Adrenal gland (tissue), 5 donors: ENCODE data around the gene CABP4.
"Not testable (repeated sequence)": the region's sequence is repeated elsewhere in the genome, so short reads cannot be mapped to it uniquely, and the experiment has no call there.

ENCODE experiments used
- POLR2A ChIP-seq, 2 donors: fragments of 450-650 bp; IDR thresholded peaks; one replicate each; pipeline ENCODE4 v1.6.1; 2017; ENCODE audit warnings: antibody characterized with exemption in 2 of 2, mild to moderate bottlenecking in 2 of 2, moderate library complexity in 1 of 2
- TF ChIP-seq, protein P1 (sequence below), 6 experiments: fragments of 450-650 bp in 4 of 6; fragments of 200-600 bp in 2 of 6; sonication (generic) in 1 of 6; IDR thresholded peaks; 1 replicate in 5 of 6; 2 replicates in 1 of 6; pipeline versions ENCODE4 v1.5.1 to v1.8.0; 2016 to 2021; ENCODE audit warnings: antibody characterized with exemption in 6 of 6, mild to moderate bottlenecking in 2 of 6, moderate library complexity in 1 of 6
- donor health status: DM: no; HTN: no; CAD: no.

DNA sequence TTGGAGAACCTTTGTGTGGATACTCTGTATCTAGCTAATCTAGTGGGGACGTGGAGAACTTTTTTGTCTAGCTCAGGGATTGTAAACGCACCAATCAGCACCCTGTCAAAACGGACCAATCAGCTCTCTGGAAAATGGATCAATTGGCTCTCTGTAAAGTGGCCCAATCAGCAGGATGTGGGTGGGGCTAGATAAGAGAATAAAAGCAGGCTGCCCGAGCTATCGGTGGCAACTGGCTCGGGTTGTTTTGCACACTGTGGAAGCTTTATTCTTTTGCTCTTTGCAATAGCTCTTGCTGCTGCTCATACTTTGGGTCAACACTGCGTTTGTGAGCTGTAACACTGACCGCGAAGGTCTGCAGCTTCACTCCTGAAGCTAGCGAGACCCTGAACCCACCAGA lies 21.5 kb downstream of the CABP4 start:
- TF ChIP-seq POLR2A (IDR thresholded peaks at IDR 0.05): not testable (repeated sequence)
- TF ChIP-seq, protein P1, sequence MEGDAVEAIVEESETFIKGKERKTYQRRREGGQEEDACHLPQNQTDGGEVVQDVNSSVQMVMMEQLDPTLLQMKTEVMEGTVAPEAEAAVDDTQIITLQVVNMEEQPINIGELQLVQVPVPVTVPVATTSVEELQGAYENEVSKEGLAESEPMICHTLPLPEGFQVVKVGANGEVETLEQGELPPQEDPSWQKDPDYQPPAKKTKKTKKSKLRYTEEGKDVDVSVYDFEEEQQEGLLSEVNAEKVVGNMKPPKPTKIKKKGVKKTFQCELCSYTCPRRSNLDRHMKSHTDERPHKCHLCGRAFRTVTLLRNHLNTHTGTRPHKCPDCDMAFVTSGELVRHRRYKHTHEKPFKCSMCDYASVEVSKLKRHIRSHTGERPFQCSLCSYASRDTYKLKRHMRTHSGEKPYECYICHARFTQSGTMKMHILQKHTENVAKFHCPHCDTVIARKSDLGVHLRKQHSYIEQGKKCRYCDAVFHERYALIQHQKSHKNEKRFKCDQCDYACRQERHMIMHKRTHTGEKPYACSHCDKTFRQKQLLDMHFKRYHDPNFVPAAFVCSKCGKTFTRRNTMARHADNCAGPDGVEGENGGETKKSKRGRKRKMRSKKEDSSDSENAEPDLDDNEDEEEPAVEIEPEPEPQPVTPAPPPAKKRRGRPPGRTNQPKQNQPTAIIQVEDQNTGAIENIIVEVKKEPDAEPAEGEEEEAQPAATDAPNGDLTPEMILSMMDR (IDR thresholded peaks at IDR 0.05): not testable (repeated sequence)
